GM12875 (cell line): ENCODE measurements around the gene SPECC1L.

Experiments
- H3K4me3 ChIP-seq: one replicate; pipeline ENCODE4 v1.5.1; 2011; ENCODE audit warnings: low read depth, low read length, control low read depth
- TF ChIP-seq, protein P1 (sequence below): IDR thresholded peaks from 2 replicates; pipeline ENCODE4 v1.5.1; 2011; ENCODE audit warnings: low read depth, mild to moderate bottlenecking, control low read depth, inconsistent platforms, low read length, moderate library complexity, borderline replicate concordance; ENCODE audit not compliant: insufficient read depth

Gene SPECC1L

DNA sequence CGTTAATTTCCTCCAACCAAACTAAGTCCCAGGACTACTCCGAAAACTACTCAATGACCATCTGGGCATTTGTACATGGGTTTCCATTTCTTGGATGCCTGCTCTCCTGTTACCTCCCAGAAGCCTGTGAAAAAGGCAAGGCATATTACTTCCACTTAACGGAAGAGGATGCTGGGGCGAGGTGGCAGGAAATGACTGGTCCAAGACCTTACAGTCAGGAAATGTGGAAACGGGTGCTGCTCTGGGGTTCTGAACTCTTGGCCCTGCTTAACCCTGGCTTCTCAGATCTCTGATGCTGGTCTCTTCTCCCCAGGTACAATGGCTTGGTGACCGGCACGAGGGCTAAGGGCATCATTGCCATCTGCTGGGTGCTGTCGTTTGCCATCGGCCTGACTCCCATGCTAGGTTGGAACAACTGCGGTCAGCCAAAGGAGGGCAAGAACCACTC, 169.7 kb downstream of the SPECC1L start:
- H3K4me3 ChIP-seq: no peak overlapping the region
- TF ChIP-seq, protein P1, sequence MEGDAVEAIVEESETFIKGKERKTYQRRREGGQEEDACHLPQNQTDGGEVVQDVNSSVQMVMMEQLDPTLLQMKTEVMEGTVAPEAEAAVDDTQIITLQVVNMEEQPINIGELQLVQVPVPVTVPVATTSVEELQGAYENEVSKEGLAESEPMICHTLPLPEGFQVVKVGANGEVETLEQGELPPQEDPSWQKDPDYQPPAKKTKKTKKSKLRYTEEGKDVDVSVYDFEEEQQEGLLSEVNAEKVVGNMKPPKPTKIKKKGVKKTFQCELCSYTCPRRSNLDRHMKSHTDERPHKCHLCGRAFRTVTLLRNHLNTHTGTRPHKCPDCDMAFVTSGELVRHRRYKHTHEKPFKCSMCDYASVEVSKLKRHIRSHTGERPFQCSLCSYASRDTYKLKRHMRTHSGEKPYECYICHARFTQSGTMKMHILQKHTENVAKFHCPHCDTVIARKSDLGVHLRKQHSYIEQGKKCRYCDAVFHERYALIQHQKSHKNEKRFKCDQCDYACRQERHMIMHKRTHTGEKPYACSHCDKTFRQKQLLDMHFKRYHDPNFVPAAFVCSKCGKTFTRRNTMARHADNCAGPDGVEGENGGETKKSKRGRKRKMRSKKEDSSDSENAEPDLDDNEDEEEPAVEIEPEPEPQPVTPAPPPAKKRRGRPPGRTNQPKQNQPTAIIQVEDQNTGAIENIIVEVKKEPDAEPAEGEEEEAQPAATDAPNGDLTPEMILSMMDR: no peak

DNA sequence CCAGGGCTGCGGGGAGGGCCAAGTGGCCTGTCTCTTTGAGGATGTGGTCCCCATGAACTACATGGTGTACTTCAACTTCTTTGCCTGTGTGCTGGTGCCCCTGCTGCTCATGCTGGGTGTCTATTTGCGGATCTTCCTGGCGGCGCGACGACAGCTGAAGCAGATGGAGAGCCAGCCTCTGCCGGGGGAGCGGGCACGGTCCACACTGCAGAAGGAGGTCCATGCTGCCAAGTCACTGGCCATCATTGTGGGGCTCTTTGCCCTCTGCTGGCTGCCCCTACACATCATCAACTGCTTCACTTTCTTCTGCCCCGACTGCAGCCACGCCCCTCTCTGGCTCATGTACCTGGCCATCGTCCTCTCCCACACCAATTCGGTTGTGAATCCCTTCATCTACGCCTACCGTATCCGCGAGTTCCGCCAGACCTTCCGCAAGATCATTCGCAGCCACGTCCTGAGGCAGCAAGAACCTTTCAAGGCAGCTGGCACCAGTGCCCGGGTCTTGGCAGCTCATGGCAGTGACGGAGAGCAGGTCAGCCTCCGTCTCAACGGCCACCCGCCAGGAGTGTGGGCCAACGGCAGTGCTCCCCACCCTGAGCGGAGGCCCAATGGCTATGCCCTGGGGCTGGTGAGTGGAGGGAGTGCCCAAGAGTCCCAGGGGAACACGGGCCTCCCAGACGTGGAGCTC, 170.2 kb downstream of the SPECC1L start:
- TF ChIP-seq, protein P1: no peak
- no peak overlapping the region for H3K4me3 ChIP-seq

DNA sequence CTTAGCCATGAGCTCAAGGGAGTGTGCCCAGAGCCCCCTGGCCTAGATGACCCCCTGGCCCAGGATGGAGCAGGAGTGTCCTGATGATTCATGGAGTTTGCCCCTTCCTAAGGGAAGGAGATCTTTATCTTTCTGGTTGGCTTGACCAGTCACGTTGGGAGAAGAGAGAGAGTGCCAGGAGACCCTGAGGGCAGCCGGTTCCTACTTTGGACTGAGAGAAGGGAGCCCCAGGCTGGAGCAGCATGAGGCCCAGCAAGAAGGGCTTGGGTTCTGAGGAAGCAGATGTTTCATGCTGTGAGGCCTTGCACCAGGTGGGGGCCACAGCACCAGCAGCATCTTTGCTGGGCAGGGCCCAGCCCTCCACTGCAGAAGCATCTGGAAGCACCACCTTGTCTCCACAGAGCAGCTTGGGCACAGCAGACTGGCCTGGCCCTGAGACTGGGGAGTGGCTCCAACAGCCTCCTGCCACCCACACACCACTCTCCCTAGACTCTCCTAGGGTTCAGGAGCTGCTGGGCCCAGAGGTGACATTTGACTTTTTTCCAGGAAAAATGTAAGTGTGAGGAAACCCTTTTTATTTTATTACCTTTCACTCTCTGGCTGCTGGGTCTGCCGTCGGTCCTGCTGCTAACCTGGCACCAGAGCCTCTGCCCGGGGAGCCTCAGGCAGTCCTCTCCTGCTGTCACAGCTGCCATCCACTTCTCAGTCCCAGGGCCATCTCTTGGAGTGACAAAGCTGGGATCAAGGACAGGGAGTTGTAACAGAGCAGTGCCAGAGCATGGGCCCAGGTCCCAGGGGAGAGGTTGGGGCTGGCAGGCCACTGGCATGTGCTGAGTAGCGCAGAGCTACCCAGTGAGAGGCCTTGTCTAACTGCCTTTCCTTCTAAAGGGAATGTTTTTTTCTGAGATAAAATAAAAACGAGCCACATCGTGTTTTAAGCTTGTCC, 171.0 kb downstream of the SPECC1L start:
- TF ChIP-seq, protein P1: no peak
- H3K4me3 ChIP-seq: no peak overlapping the region

DNA sequence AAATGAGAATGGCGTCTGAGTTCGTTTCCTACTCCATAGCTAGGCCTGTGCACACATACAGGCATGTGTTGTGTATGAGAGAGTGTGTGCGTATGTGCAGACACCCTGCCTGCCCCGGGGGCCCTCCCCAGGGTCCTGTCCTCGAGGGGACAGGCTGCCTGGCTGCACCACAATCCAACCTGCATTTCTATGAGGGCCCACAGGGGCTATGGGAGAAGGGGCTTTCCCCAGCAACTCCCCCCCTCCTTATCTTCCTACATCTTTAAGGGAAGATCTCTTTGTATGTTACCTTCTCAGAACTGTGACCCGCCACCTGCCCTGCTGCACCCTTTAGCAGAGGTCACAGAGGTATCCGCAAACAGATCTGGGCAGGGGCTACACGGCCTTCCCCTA, 171.7 kb downstream of the SPECC1L start:
- TF ChIP-seq, protein P1: no peak
- no peak overlapping the region for H3K4me3 ChIP-seq

DNA sequence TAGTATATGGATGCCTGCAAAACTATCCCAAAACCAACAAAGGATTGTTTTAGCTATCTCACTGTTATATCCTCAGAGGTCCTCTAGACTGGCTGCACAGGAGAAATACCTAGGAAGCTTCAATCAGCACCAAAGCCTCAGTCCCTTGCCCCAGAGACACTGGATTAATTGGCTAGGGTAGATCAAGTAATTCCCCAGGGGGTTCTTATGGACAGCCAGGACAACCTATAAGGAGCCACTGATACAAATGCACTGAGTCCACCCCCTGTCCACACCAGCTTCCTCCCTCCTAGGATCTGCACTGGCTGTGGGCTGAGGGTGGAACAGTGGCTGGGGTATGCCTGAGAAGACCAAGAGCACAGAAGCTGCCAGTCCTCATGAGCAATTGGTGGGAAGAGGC, 173.0 kb downstream of the SPECC1L start:
- no peak overlapping the region for H3K4me3 ChIP-seq
- TF ChIP-seq, protein P1: no peak

DNA sequence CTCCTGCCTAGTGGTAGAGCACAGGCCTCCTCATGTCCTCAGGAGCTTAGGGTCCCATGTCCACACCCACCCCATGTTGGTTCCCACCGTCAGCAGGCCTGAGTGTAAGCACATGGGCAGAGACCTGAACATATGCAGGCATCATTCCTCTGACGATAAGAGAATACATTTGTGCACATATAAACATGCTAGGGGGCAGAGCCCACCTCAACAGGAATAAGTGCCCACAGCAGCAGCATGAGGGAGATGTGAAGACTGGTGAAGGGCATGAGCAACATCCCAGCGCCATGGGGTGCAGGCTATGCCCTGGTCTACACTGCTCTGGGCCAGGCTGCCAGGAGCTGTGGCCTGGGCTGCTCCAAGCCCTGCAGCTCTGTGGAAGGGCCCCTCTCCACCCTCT, 173.6 kb downstream of the SPECC1L start:
- TF ChIP-seq, protein P1: no peak
- no peak overlapping the region for H3K4me3 ChIP-seq
